ENCODE data around the gene OR6S1. TPM values are rescaled to one million over a fixed set of nuclear protein-coding genes. Genes with fewer than 3 reads are reported as not detected.
A peak's percentile ranks its signal among the peaks of the same experiment; 100 is the strongest.

The OR6S1 gene
- total RNA-seq, 2 experiments from 2014 or later, result not detected

DNA sequence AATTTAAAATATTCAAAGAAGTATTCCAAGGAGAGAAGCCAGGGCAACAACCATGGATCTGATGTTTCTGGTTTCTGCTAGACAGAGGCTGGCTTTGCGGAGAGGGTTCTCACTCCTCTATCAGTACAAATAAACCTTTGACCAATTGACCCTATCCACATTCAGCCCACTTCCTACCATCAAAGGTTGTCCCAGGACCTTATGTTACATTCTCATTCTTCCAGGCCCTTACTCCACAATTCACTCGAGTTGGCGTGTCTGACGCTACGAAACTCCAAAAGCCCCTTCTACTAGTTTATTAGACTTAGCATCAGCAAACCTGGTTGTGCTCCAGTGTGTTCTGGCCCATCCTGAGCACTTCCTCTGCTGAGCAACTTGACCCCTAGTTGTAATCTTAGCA lies 25.5 kb downstream of the OR6S1 start:
- no peak for DNase-seq
- ChIA-PET CTCF (interaction anchor here (0.6 kb wide), 1 partner anchor 93 kb away, joined by 3 read pairs; no protein-coding TSS in a partner anchor), POLR2A (no interaction called here)
- Mint-ChIP-seq H3K27me3 (no peaks in the 10 kb centered on the region), H3K4me3 (no peak overlapping the region), H3K27ac (no peak overlapping the region), H3K9me3 (no peaks in the 10 kb centered on the region), H3K36me3 (no peaks in the 10 kb centered on the region), H3K4me1 (ENCODE audit: low read depth) (peaks cover 10% of the 10 kb centered on the region)
- intact Hi-C loops (cut with micrococcal nuclease), result no loop called here

DNA sequence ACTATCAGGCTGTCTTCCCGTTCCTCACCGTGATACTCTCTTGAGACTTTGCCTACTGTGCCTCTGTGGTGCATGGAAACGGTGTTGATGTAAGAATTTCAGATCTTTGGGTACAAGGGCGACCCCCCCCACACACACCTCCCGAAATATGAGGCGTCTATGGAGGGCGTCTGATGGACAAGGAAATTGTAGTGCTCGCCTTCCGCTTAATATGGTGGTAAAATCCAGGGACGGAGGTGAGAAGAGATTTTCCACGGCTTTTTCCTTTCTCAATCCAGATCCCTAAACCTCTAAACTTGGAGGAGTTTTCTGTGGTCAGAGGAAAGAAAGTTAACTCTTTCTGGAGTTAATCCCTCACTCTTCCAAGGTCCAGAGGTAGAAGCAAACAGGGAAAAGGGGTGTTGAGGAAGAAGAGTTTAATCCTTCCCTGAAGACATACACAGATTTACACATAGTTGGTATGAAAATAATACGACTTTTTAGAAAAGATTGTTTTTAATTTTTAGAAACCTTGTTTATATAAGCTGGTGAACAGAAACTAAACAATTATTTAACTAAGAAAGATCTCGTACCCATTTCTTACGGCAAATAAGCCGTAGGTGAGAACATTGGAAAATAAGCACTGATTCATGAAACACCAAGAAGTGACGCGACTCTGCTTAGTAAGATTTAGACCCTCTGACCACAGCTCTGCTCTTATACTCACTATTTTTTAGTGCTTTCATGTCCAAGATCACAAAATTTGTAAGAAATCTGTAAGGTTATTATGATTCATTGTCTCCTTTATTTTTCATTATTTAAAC lies 27.3 kb downstream of the OR6S1 start:
- Mint-ChIP-seq H3K9me3 (no peaks in the 10 kb centered on the region), H3K4me1 (ENCODE audit: low read depth) (peaks cover 10% of the 10 kb centered on the region), H3K36me3 (no peaks in the 10 kb centered on the region), H3K27me3 (no peaks in the 10 kb centered on the region), H3K27ac (no peak overlapping the region), H3K4me3 (no peak overlapping the region)
- POLR2A ChIA-PET, result interaction anchor here (0.8 to 2.0 kb wide), 6 partner anchors 8 to 271 kb away, joined by 3 to 16 read pairs (median 8); partner anchors contain the start of gene PARP2
- intact Hi-C loops (cut with micrococcal nuclease), result loop anchor here (5.0 kb wide), 3 partner anchors 122 to 258 kb away; partner anchors contain the start of gene RNASE6
- peak; percentile 35 for DNase-seq
- CTCF ChIA-PET, result interaction anchor here (0.6 to 2.5 kb wide), 12 partner anchors 8 to 286 kb away, joined by 3 to 31 read pairs (median 6); partner anchors contain the start of gene RNASE4

DNA sequence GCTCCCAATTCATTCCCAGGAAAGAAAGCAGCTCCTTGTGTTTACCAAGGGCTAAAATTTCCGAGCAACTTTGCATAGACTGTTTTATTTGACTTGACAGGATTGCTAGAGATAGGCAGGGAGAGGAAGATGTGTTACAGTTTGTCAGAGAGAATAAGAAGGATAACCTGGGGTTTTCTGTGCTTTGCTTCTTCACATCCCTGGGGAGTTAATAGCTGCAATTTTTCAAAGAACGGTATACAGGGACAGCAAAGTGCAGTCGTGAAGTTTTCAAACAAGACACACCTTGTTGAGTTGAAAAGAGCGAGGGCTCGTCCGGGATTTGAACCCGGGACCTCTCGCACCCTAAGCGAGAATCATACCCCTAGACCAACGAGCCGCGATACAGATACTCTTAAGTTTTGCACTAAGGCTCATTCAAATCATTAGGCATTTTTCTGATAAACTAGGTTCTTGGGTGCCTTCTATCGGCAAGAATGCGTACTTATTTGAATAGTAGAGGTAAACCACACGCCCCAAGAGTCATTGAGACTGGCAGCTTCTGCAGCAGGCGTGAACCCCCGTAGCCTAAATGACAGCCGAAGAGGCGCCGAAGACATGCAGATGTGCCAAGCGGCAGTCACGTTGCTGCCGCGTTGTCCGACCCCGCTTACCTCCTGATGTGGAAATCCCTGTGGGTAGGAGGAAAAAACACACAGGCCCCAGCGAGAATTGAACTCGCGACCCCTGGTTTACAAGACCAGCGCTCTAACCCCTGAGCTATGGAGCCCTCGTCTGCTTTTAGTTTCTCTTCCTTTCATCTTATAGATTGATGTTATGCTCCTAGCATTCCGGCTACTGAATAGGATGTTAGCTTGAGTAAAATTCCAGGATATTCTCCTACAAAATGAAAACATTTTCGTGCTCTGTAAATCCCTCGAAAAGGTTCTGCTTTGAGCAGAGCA lies 28.1 kb downstream of the OR6S1 start:
- peak; percentile 90 for DNase-seq
- Mint-ChIP-seq H3K27ac (no peak overlapping the region), H3K36me3 (no peaks in the 10 kb centered on the region), H3K27me3 (no peaks in the 10 kb centered on the region), H3K4me1 (ENCODE audit: low read depth) (peaks cover 11% of the 10 kb centered on the region), H3K4me3 (no peak overlapping the region), H3K9me3 (no peaks in the 10 kb centered on the region)
- POLR2A ChIA-PET, result interaction anchor here (0.8 to 2.0 kb wide), 10 partner anchors 9 to 270 kb away, joined by 3 to 16 read pairs (median 4); partner anchors contain the start of genes APEX1, PARP2, PIP4P1 and PNP
- CTCF ChIA-PET, result interaction anchor here (0.6 to 2.5 kb wide), 15 partner anchors 9 to 286 kb away, joined by 3 to 31 read pairs (median 5); partner anchors contain the start of genes PARP2 and RNASE4
- intact Hi-C loops (cut with micrococcal nuclease), result loop anchor here (1.0 to 5.0 kb wide), 13 partner anchors 11 to 309 kb away; partner anchors contain the start of genes PARP2, PIP4P1, PNP and RNASE6

DNA sequence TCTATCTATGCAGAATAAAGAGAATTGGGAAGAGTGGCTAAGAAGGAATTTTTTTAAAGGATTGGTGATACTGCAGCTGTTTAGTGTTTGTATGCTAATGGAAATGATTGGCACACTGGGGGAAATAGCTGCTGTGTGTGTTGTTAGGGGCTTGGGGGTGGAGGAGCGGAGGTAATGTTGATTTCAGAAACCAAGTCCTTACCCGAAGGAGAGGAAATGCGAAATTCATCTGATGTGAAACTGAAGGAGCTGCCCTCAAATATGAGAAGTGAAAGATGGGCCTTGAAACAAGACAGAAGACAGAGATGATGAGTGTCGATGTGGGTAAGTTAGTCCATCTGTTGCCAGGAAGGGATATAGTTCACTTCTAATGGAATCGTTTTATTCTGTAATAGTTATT lies 29.1 kb downstream of the OR6S1 start:
- intact Hi-C loops (cut with micrococcal nuclease), result loop anchor here (2.0 to 5.0 kb wide), 5 partner anchors 120 to 308 kb away; partner anchors contain the start of genes RNASE6, TEP1 and TTC5
- H3K27ac Mint-ChIP-seq, result no peak overlapping the region
- H3K4me3 Mint-ChIP-seq, result no peak overlapping the region
- H3K4me1 Mint-ChIP-seq (ENCODE audit: low read depth), result peaks cover 11% of the 10 kb centered on the region
- no peaks in the 10 kb centered on the region for H3K27me3 Mint-ChIP-seq
- H3K9me3 Mint-ChIP-seq, result no peaks in the 10 kb centered on the region
- ChIA-PET CTCF (interaction anchor here (0.8 to 2.5 kb wide), 8 partner anchors 10 to 285 kb away, joined by 5 to 31 read pairs (median 8); partner anchors contain the start of genes PARP2 and RNASE4), POLR2A (interaction anchor here (0.8 to 2.0 kb wide), 5 partner anchors 19 to 269 kb away, joined by 3 to 16 read pairs (median 4); partner anchors contain the start of genes PARP2, PIP4P1 and PNP)
- H3K36me3 Mint-ChIP-seq, result no peaks in the 10 kb centered on the region
- DNase-seq, result no peak

DNA sequence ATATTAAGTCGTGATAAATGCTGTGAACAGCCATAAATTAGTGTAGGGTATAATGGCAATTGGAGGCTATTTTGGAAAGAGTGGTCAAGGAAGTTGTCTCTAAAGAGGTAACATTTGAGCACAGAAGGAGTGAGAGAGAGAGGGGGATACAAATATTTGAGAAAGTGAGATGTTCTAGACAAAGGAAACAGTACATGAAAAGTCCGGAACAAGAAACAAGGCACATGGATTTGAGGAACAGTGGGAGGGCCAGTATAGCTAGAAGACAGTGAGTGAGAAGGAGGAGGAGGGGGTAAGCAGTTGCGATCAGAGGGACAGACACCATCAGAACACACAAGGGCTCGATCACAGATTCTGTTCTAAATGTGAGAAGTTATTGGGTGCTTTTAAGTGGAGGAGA lies 30.2 kb downstream of the OR6S1 start:
- H3K9me3 Mint-ChIP-seq, result no peaks in the 10 kb centered on the region
- H3K4me1 Mint-ChIP-seq (ENCODE audit: low read depth), result peaks cover 15% of the 10 kb centered on the region
- no peaks in the 10 kb centered on the region for H3K36me3 Mint-ChIP-seq
- no peak overlapping the region for H3K27ac Mint-ChIP-seq
- ChIA-PET CTCF (interaction anchor here (1.1 to 5.5 kb wide), 8 partner anchors 9 to 282 kb away, joined by 3 to 64 read pairs (median 10); partner anchors contain the start of genes CCNB1IP1 and RNASE4), POLR2A (interaction anchor here (1.4 to 1.8 kb wide), 2 partner anchors 14 to 71 kb away, joined by 4 to 5 read pairs; no protein-coding TSS in a partner anchor)
- intact Hi-C loops (cut with micrococcal nuclease), result loop anchor here (5.0 kb wide), 3 partner anchors 119 to 261 kb away; partner anchors contain the start of gene RNASE6
- no peaks in the 10 kb centered on the region for H3K27me3 Mint-ChIP-seq
- DNase-seq, result no peak
- H3K4me3 Mint-ChIP-seq, result no peak overlapping the region

DNA sequence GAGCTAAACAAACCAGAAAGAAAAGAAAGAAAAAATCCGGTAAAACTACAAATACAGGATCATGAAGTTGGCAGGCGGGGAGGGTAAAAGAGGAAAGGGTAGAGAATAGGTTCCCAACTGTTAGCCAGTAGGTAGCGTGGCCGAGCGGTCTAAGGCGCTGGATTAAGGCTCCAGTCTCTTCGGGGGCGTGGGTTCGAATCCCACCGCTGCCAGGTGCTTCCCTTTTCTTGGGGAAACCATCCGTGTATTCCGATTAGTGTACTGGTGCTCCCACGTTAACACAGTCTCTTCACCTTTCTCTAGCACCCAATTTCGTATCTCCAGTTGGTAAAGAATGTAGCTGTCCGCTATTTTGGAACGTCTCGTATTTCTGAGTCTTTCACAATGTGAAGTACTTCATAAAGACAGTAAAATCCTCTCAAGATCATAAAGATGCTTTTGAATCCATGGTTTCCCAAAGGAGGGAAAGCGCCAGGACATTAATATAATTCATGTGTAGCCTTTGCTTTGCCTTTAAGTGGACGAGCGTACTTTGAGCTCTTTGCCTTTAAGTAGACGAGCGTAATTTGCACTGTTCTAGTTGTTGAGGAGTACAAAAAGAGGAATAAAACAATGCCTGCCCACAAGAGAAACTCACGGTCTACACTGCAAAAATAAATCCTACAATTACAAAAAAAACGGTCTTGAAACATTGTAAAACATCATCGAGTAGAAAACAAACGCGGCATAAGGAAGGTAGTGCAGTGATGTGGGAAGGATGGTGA lies 31.3 kb downstream of the OR6S1 start:
- POLR2A ChIA-PET, result interaction anchor here (1.0 to 1.8 kb wide), 4 partner anchors 15 to 267 kb away, joined by 4 to 6 read pairs (median 4); partner anchors contain the start of genes PARP2 and RNASE4
- no peaks in the 10 kb centered on the region for H3K36me3 Mint-ChIP-seq
- CTCF ChIA-PET, result interaction anchor here (0.7 to 5.5 kb wide), 22 partner anchors 10 to 305 kb away, joined by 3 to 64 read pairs (median 4); partner anchors contain the start of genes ANG, CCNB1IP1, PARP2 and RNASE4
- peak; percentile 86 for DNase-seq
- no peak overlapping the region for H3K4me3 Mint-ChIP-seq
- H3K27ac Mint-ChIP-seq, result no peak overlapping the region
- no peaks in the 10 kb centered on the region for H3K27me3 Mint-ChIP-seq
- H3K9me3 Mint-ChIP-seq, result no peaks in the 10 kb centered on the region
- intact Hi-C loops (cut with micrococcal nuclease), result loop anchor here (1.0 to 5.0 kb wide), 4 partner anchors 13 to 262 kb away; partner anchors contain the start of gene RNASE6
- H3K4me1 Mint-ChIP-seq (ENCODE audit: low read depth), result peaks cover 15% of the 10 kb centered on the region

DNA sequence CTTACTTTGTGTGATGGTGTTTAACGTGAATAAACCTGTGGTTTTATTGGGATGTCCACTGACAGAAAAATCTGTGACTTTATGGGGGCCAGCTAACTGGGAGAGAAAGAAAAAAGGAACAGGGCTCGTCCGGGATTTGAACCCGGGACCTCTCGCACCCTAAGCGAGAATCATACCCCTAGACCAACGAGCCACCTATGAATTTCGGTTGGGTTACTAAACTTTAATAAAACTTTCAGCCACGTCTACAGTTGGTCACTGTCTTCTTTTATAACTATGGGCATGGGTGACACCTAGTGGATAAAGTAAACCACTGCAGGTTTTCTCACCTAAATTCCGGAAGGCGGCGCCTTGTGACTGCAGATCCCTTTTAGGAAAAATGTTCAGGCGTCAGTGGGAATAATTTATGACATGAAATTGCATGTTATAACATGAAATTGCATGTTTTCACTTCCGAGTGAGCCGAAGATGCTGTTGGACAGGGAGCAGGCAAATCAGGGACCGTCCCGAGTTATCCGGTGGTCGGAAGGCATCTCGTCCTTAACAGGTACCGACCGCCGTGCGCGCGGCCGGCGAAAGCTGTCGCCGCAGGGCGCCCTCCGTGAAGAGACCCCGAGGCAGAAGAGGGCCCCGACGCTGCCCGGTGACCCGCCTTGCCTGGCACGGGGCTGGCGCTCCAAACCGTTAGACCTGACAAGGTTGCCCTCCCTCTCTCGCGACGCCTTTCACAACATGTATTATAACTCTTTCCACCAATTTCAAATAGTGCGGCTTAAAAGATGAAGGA lies 32.1 kb downstream of the OR6S1 start:
- Mint-ChIP-seq H3K9me3 (no peaks in the 10 kb centered on the region), H3K4me1 (ENCODE audit: low read depth) (peaks cover 8% of the 10 kb centered on the region), H3K36me3 (no peaks in the 10 kb centered on the region), H3K4me3 (no peak overlapping the region), H3K27ac (no peak overlapping the region), H3K27me3 (no peaks in the 10 kb centered on the region)
- intact Hi-C loops (cut with micrococcal nuclease), result loop anchor here (1.0 to 5.0 kb wide), 9 partner anchors 14 to 282 kb away; partner anchors contain the start of genes APEX1 and RNASE6
- ChIA-PET POLR2A (interaction anchor here (1.0 to 1.8 kb wide), 3 partner anchors 73 to 267 kb away, joined by 4 to 6 read pairs (median 5); partner anchors contain the start of genes PARP2 and RNASE4), CTCF (interaction anchor here (0.5 to 5.5 kb wide), 29 partner anchors 9 to 304 kb away, joined by 3 to 64 read pairs (median 4); partner anchors contain the start of genes ANG, CCNB1IP1, PARP2 and RNASE4)
- peak; percentile 74 for DNase-seq

DNA sequence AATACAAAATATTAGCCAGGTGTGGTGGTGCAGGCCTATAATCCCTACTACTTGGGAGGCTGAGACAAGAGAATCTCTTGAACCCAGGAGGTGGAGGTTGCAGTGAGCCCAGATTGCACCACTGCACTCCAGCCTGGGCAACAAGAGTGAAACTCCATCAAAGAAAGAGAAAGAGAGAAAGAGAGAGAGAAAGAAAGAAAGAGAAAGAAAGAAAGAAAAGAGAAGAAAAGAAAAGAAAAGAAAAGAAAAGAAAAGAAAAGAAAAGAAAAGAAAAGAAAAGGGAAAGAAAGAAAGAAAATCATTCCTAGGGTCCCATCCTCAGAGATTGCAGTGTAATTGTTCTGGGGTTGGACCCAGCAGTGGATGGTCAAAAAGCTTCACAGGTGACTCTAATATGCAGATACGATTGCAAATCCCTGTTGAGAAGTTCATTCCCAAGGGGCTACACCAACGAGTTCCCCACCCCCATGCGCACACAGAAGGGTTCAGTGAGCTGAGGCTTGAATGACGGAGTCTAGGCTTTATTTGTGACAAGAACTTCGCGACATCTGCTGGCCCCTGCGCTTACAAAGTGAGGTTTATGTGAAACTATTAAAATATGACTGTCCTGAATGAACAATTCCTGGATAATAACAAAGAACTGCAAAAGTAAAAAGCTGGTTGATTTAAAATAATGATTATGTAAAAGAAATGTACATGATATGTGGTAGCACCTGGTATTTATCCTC lies 32.9 kb downstream of the OR6S1 start:
- Mint-ChIP-seq H3K36me3 (no peaks in the 10 kb centered on the region), H3K4me3 (no peak overlapping the region), H3K27me3 (no peaks in the 10 kb centered on the region), H3K9me3 (no peaks in the 10 kb centered on the region), H3K4me1 (ENCODE audit: low read depth) (peaks cover 8% of the 10 kb centered on the region), H3K27ac (no peak overlapping the region)
- intact Hi-C loops (cut with micrococcal nuclease), result loop anchor here (1.0 kb wide), 5 partner anchors 77 to 281 kb away; partner anchors contain the start of gene APEX1
- ChIA-PET POLR2A (no interaction called here), CTCF (interaction anchor here (0.5 to 5.5 kb wide), 18 partner anchors 9 to 283 kb away, joined by 3 to 64 read pairs (median 4); partner anchors contain the start of genes ANG, CCNB1IP1, RNASE4 and TEP1)
- no peak for DNase-seq

DNA sequence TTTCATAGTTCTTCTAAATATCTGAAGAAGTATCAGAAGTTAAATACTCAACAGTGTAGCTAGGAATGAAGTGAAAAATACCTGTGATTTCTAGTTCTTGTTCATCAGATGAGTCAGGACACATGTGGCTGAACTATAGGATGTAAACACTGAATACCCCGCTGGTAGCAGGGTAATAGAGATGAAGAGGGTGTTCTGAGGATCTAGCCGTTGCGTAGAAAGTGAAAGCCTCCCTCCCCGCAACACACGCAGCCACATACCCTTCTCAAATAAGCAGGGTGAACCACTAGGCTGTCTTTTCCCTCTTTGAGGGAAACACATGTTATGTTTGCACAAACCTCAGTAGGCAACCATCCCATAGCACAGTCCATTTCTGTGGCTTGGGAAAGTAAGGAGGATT lies 33.9 kb downstream of the OR6S1 start:
- Mint-ChIP-seq H3K27ac (no peak overlapping the region), H3K9me3 (no peaks in the 10 kb centered on the region), H3K4me1 (ENCODE audit: low read depth) (peaks cover 8% of the 10 kb centered on the region), H3K4me3 (no peak overlapping the region), H3K27me3 (no peaks in the 10 kb centered on the region), H3K36me3 (no peaks in the 10 kb centered on the region)
- CTCF ChIA-PET, result interaction anchor here (0.7 to 5.5 kb wide), 4 partner anchors 71 to 283 kb away, joined by 3 to 64 read pairs (median 9); no protein-coding TSS in a partner anchor
- POLR2A ChIA-PET, result no interaction called here
- peak; percentile 34 for DNase-seq
- intact Hi-C loops (cut with micrococcal nuclease), result no loop called here
